SK-N-SH (cell line): Measurements from ENCODE around the gene RAB19. TPM values are rescaled to one million over a fixed set of nuclear protein-coding genes. Genes with fewer than 3 reads are reported as not detected.

ENCODE experiments used
- polyA plus RNA-seq, 3 experiments: library from polyadenylated mRNA; depleted of rRNA; stranded (reverse); fragments of >200 nt; gene quantifications; 2 replicates each; pipeline ENCODE4 v1.2.3, GENCODE V29; 2012
- small RNA-seq, 7 experiments: library from RNA; depleted of rRNA; stranded (forward); fragments of <200 nt; gene quantifications; one replicate each; pipeline ENCODE3, GENCODE V24; 2012

Gene RAB19
- polyA plus RNA-seq, 1 of the 3 experiments (the other 2 are of a cell fraction): not detected

Small RNAs within 50 kb of the gene (small RNA-seq; reads per million reads assigned to genes)
- gene RNA5SP247 (0 reads per million in 7 experiments), gene RNA5SP248 (9.0 to 372 (median 45.0) reads per million in 7 experiments)

Other genes starting within 250 kb of the RAB19 start
- gene KDM7A, start 227.1 kb upstream of the RAB19 start, polyA plus RNA-seq (2012; rRNA removed): 0.94 and 1.1 TPM in 2 replicates
- 53.3 and 73.2 TPM in 2 replicates for gene SLC37A3, start 5.5 kb upstream of the RAB19 start, polyA plus RNA-seq (2012; rRNA removed)
- gene MKRN1, start 75.4 kb downstream of the RAB19 start, polyA plus RNA-seq (2012; rRNA removed): 53.5 and 61.4 TPM in 2 replicates
- 2.1 and 3.5 TPM in 2 replicates for gene DENND2A, start 236.8 kb downstream of the RAB19 start, polyA plus RNA-seq (2012; rRNA removed)